IgD-negative memory B cell (primary cell): ENCODE data around the gene ARHGDIB. TPM values are rescaled to one million over a fixed set of nuclear protein-coding genes. Genes with fewer than 3 reads are reported as not detected.

Experiments
- H3K27ac Mint-ChIP-seq, 3 donors: one replicate each; pipeline ENCODE4 v1.8.0; 2020 to 2022; ENCODE audit warnings: mild to moderate bottlenecking in 3 of 3, mixed read lengths in 3 of 3, moderate library complexity in 1 of 3
- H3K27me3 Mint-ChIP-seq: one replicate; pipeline ENCODE4 v1.8.0; 2021; ENCODE audit warnings: mixed read lengths
- H3K36me3 Mint-ChIP-seq: one replicate; pipeline ENCODE4 v1.8.0; 2020; ENCODE audit warnings: mild to moderate bottlenecking, mixed read lengths
- H3K4me1 Mint-ChIP-seq, 3 donors: one replicate each; pipeline ENCODE4 v1.8.0; 2020 to 2022; ENCODE audit warnings: mixed read lengths in 3 of 3, mild to moderate bottlenecking in 1 of 3
- H3K4me3 Mint-ChIP-seq, 4 donors: one replicate each; pipeline ENCODE4 v1.8.0; 2020 to 2022; ENCODE audit warnings: mild to moderate bottlenecking in 4 of 4, mixed read lengths in 4 of 4, moderate library complexity in 3 of 4
- H3K9me3 Mint-ChIP-seq, 3 donors: one replicate each; pipeline ENCODE4 v1.8.0; 2020 to 2021; ENCODE audit warnings: mixed read lengths in 3 of 3, mild to moderate bottlenecking in 1 of 3
- polyA plus RNA-seq: library from polyadenylated mRNA; unstranded; fragments of 300-500 nt; fragmentation: Illumina TruSeq; gene quantifications from one replicate; pipeline ENCODE4 v1.2.3, GENCODE V29; 2021

Gene ARHGDIB
- polyA plus RNA-seq, 1 donor from 2014 or later = 2,289 TPM

DNA sequence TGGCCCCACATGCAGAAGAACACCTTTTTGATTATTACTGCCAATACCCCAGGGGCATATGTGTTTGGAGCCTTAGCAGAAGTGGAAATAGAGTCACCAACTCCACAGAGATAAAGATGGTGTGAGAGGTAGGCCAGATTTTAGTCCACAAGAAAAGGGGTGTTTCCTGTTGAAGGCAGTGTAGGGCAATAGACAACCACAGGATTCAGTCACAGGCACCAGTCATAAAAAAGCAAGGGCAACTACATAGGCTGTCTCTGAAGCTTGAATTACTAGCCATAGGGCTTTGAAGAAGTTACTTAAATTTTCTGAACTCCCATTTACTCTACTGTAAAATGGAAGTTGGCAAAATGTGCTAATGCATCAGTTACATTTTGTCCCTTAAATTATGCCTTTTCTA, 41.9 kb downstream of the ARHGDIB start:
- H3K9me3 Mint-ChIP-seq = peaks cover 0 to 2% (median 0%) of the 10 kb centered on the region in 3 donors
- H3K4me1 Mint-ChIP-seq = peaks cover 3 to 17% (median 10%) of the 10 kb centered on the region in 3 donors
- H3K27me3 Mint-ChIP-seq = no peaks in the 10 kb centered on the region
- peaks cover 16% of the 10 kb centered on the region for H3K36me3 Mint-ChIP-seq
- no peak overlapping the region for H3K4me3 Mint-ChIP-seq
- H3K27ac Mint-ChIP-seq = no peak overlapping the region

DNA sequence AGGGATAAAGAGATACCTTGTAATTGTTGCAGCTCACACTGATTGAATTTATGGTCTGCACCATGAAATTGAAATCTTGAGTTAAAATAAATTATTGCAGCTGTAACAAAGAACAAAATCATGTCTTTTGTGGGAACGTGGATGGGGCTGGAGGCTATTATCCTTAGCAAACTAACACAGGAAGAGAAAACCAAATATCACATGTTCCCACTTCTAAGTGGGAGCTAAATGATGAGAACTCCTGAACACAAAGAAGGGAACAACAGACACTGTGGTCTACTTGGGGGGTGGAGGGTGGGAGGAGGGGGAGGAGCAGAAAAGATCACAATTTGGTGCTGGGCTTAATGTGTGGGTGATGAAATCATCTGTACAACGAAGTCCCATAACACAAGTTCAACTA, 45.7 kb downstream of the ARHGDIB start:
- Mint-ChIP-seq H3K9me3 (peaks cover 0 to 3% (median 0%) of the 10 kb centered on the region in 3 donors), H3K27ac (no peak overlapping the region), H3K4me1 (peaks cover 3 to 11% (median 3%) of the 10 kb centered on the region in 3 donors), H3K27me3 (no peaks in the 10 kb centered on the region), H3K4me3 (no peak overlapping the region), H3K36me3 (peaks cover 25% of the 10 kb centered on the region)

DNA sequence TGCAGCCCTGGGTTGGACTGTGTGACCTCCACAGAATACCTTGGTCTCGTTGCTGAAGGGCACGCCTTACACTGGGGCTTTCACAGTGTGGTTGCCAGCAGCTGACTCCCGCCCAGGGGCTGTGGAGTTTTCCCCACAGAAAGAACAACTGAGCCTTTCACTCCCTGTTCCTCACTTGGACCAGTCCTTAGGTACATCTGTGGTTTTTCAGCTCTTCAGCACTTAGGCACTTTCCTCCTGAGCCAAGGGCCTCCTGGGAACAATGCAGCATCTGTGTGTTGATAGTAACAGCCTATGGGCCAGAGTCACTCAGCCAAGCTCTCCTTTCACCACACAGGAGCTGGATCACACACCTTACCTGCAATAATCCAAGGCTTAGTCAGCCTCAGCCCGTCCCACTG, 48.0 kb downstream of the ARHGDIB start:
- Mint-ChIP-seq H3K27ac (no peak overlapping the region), H3K9me3 (peaks cover 0 to 3% (median 0%) of the 10 kb centered on the region in 3 donors), H3K36me3 (peaks cover 23% of the 10 kb centered on the region)

DNA sequence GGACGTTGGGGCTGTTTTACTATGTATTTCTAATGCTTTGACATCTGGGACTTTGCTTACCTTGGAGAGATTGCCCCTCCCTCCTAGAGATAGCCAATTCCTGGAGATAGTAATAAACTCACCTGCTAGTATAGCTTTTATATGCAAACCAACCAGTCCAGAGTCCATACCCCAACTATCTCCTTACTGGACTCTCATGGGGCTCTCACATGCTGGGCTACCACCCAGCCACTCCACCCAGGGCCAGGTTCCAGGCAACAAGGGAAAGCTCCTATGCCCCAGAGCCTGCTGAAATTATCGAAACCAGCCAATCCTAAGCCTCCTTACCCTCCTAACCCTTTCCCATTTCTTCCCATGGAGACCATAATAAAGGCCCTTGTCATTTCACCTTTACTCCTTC, 50.3 kb downstream of the ARHGDIB start:
- H3K27ac Mint-ChIP-seq = no peak overlapping the region

More for the DNA sequence above, 48.0 kb downstream of the ARHGDIB start:
- Mint-ChIP-seq H3K4me1 (peaks cover 0 to 4% (median 3%) of the 10 kb centered on the region in 3 donors), H3K27me3 (no peaks in the 10 kb centered on the region), H3K4me3 (no peak overlapping the region)

DNA sequence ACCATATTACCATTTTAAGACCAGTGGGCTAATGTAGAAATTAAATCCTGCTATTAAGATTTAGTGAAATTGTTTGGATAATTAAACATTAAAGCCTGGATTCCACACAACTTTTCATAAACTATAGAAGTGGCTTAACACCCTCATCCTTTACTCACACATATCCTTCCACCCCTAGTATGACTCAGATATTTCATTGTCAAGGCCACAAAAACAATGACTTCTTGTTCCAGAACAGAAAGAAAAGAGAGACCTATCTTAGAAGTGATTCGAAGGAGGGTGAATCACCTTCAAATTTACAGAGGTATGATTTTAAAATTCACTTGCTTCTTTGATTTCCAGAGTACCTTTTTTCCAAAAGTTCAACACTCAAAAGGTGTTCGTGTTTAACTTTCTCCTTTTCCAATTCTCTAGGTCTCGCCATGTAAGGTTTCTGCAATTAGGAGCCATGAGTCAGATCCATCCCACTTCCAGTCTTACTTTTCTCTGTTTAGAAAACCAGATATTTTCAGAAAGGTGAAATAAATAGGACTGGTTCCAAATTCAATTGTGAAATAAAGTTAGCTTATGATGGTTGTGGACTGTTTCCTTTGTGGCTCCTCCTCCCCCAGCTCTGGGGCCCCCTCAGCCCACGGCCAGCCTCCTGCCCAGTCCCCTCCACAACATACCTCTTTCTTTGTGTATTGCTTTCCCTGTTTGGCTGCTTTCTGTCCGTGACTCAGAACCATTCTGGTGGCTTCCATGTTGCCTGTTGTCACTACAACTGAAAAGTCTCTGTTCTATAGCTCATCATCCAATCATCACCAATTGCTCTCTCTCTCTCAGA, 51.1 kb downstream of the ARHGDIB start:
- no peaks in the 10 kb centered on the region for H3K27me3 Mint-ChIP-seq
- peaks cover 3 to 5% (median 3%) of the 10 kb centered on the region in 3 donors for H3K4me1 Mint-ChIP-seq
- peaks cover 17% of the 10 kb centered on the region for H3K36me3 Mint-ChIP-seq
- H3K27ac Mint-ChIP-seq = no peak overlapping the region
- no peak overlapping the region for H3K4me3 Mint-ChIP-seq
- H3K9me3 Mint-ChIP-seq = peaks cover 0 to 5% (median 0%) of the 10 kb centered on the region in 3 donors

More for the DNA sequence above, 50.3 kb downstream of the ARHGDIB start:
- Mint-ChIP-seq H3K4me3 (no peak overlapping the region), H3K36me3 (peaks cover 17% of the 10 kb centered on the region), H3K9me3 (peaks cover 0 to 5% (median 0%) of the 10 kb centered on the region in 3 donors), H3K27me3 (no peaks in the 10 kb centered on the region), H3K4me1 (peaks cover 0 to 4% (median 3%) of the 10 kb centered on the region in 3 donors)

DNA sequence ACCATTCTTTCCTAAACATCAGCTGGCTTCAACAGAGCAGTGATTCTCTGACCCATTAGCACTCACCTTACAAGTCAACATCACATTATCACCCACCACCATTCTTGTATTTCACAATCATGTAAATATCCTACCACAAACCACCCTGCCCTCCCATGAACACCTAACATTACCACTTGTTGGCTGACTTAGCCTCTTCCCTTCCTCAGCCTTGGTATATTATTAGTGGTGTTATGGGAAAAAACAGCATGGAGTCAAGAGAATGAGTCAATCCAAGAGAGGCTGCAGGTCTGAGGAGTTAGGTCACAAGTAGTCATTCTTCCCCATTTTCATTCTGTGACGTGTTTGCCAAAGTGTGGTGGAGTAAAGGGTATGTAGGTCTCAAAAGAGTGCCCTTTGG, 53.4 kb downstream of the ARHGDIB start:
- no peak overlapping the region for H3K4me3 Mint-ChIP-seq
- H3K27ac Mint-ChIP-seq = no peak overlapping the region
- peaks cover 8% of the 10 kb centered on the region for H3K36me3 Mint-ChIP-seq
- peaks cover 0 to 5% (median 4%) of the 10 kb centered on the region in 3 donors for H3K4me1 Mint-ChIP-seq
- no peaks in the 10 kb centered on the region for H3K27me3 Mint-ChIP-seq
- peaks cover 0 to 3% (median 0%) of the 10 kb centered on the region in 3 donors for H3K9me3 Mint-ChIP-seq

DNA sequence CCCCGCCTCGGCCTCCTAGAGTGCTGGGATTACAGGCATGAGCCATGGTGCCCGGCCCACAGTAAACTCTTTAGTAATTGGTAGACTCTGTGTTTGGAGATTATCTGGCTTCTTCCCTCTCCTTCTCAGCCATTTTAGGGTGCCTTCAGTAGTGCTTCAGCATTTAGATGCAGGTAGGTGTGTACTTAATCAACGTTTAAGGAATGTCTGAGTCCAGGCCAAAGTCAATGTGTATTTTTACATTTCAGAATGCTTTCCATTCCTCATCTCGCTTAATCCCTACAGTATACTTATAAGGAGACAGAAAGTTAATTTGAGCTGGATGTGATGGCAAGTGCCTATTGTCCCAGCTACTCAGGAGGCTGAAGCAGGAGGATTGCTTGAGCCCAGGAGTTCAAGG, 55.3 kb downstream of the ARHGDIB start:
- Mint-ChIP-seq H3K4me3 (no peak overlapping the region), H3K9me3 (peaks cover 0 to 1% (median 0%) of the 10 kb centered on the region in 3 donors), H3K27me3 (no peaks in the 10 kb centered on the region), H3K4me1 (peaks cover 0 to 5% (median 4%) of the 10 kb centered on the region in 3 donors), H3K27ac (no peak overlapping the region), H3K36me3 (peaks cover 7% of the 10 kb centered on the region)

DNA sequence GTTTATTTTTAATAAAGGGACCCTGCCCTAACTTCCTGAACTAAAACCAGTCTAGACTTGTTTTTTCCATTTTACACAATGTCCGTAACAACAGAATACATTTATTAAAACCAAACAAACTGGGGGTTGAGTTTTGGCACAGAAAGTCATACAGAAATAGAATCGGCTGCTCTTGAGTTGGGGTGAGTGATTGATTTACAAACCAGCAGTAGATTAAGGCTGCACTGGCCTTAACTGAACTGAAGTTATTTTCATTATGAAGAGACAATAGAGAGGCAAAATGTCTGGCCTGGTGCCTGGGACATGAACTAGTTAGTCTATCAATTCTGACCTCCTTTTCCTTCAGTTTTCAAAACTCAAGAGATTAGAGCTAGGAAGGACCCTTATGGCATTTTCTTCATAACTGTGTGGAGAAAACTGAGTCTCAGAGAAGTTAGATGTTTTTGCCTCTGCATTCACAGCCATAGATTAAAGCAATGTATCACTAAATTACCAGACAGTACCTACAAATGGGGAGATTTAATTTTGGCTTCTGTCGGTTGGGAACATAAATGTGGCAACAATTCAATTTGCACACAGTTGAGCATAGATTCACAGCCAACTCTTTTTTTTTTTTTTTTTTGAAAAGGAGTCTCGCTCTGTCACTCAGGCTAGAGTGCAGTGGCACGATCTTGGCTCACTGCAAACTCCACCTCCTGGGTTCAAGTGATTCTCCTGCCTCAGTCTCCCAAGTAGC, 56.0 kb downstream of the ARHGDIB start:
- H3K4me1 Mint-ChIP-seq = peaks cover 0 to 5% (median 4%) of the 10 kb centered on the region in 3 donors
- peaks cover 7% of the 10 kb centered on the region for H3K36me3 Mint-ChIP-seq
- no peaks in the 10 kb centered on the region for H3K27me3 Mint-ChIP-seq
- no peak overlapping the region for H3K4me3 Mint-ChIP-seq
- H3K9me3 Mint-ChIP-seq = peaks cover 0 to 1% (median 0%) of the 10 kb centered on the region in 3 donors
- peak overlapping the region in 1 of 3 donors; percentile 17 for H3K27ac Mint-ChIP-seq

DNA sequence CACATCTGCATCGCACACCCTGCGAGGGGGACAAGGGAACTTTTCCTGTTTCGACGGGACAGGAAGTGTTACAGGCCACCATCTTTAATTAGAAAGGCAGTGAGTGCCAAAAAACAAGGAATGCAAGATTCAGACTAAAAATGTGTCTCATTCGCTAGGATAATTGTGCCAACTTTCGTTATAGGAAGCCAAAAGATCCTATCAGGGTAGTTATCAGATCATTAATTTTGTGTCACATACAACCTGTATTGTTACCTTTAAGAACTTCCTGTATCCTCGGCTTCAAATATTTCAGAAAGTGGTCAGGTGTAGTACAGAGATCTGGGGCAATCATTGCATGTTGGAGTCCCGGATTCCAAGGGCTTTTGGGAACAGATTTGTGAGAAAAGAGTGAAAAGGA, 56.5 kb downstream of the ARHGDIB start:
- H3K9me3 Mint-ChIP-seq = peaks cover 0 to 1% (median 0%) of the 10 kb centered on the region in 3 donors
- no peaks in the 10 kb centered on the region for H3K27me3 Mint-ChIP-seq
- H3K36me3 Mint-ChIP-seq = peaks cover 7% of the 10 kb centered on the region
- H3K4me1 Mint-ChIP-seq = peaks cover 0 to 5% (median 4%) of the 10 kb centered on the region in 3 donors
- H3K27ac Mint-ChIP-seq = no peak overlapping the region
- H3K4me3 Mint-ChIP-seq = no peak overlapping the region

DNA sequence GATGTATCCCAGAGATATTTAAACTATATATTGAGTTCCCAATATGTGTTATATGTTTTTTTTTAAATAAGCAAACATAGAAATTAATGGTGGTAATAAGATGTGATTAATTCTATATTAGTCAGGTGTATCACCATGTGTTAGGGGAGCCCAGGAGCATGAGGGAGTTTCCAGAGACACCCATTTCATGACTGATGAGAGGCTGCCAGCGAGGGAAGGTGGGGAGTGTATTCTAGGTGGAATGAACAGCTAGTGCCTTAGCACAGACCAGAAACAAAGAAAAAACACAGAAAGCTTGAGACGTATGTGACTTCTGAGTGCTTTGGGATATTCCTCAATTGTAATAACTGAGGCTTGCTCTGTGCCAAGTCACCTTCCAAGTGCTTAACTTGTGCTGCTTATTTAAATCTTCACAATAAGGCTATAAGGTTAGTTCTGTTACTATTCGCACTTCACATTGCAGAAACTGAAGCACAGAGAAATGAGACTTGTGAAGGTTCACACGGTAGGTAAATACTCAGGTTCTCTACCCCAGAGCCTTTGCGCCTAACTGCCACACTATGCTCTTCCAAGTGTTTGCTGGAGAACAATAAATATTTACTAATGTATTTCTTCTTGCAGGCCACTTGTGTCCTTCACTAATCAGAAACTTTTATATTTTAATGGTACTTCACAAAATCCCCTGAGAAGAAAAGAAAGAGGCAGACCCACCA, 57.9 kb downstream of the ARHGDIB start:
- peak overlapping the region in 1 of 3 donors; percentile 71 for H3K27ac Mint-ChIP-seq
- peaks cover 0 to 5% (median 4%) of the 10 kb centered on the region in 3 donors for H3K4me1 Mint-ChIP-seq

DNA sequence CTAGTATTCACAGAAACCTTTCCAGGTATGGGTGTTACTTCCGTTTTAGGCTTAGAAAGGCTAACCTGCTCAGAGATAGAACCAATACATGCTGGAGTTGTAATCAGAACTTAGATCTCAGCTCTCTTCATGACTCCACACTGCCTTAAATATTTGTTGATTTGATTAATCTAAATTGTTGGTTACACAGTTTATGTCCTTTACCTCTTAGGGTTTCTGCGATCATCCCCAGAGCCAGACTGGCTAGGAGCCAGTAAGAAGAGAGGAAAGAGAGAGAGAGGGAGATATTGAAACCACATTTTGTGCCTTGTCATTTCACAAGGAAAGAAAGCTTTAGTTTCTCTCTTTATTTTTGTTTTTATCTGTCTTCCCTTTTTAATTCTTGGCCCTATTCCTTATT, 58.9 kb downstream of the ARHGDIB start:
- H3K4me1 Mint-ChIP-seq = peaks cover 0 to 5% (median 4%) of the 10 kb centered on the region in 3 donors
- H3K4me3 Mint-ChIP-seq = no peak overlapping the region
- H3K36me3 Mint-ChIP-seq = peaks cover 7% of the 10 kb centered on the region
- no peaks in the 10 kb centered on the region for H3K9me3 Mint-ChIP-seq
- H3K27me3 Mint-ChIP-seq = no peaks in the 10 kb centered on the region
- no peak overlapping the region for H3K27ac Mint-ChIP-seq

More for the DNA sequence above, 57.9 kb downstream of the ARHGDIB start:
- H3K27me3 Mint-ChIP-seq = no peaks in the 10 kb centered on the region
- peaks cover 0 to 1% (median 0%) of the 10 kb centered on the region in 3 donors for H3K9me3 Mint-ChIP-seq
- H3K4me3 Mint-ChIP-seq = no peak overlapping the region
- peaks cover 7% of the 10 kb centered on the region for H3K36me3 Mint-ChIP-seq

DNA sequence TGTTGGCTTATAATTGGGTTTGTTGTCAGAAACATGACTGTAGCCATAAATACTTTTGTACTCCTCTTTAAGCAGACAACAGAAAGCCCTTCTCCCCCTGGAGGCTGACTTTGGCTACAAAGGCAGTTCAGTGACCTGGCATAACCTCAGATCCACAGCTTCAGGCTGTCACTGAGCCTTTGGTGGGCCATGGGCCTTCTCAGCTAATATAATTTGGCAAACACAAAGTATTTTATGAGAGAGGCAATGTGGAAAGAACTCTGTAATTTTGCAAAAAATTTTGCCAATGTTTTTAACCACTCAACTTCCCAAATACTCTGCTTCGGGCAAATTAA, 60.2 kb downstream of the ARHGDIB start:
- Mint-ChIP-seq H3K4me1 (peaks cover 0 to 5% (median 4%) of the 10 kb centered on the region in 3 donors), H3K4me3 (no peak overlapping the region), H3K9me3 (no peaks in the 10 kb centered on the region), H3K27me3 (no peaks in the 10 kb centered on the region), H3K36me3 (peaks cover 1% of the 10 kb centered on the region), H3K27ac (no peak overlapping the region)

DNA sequence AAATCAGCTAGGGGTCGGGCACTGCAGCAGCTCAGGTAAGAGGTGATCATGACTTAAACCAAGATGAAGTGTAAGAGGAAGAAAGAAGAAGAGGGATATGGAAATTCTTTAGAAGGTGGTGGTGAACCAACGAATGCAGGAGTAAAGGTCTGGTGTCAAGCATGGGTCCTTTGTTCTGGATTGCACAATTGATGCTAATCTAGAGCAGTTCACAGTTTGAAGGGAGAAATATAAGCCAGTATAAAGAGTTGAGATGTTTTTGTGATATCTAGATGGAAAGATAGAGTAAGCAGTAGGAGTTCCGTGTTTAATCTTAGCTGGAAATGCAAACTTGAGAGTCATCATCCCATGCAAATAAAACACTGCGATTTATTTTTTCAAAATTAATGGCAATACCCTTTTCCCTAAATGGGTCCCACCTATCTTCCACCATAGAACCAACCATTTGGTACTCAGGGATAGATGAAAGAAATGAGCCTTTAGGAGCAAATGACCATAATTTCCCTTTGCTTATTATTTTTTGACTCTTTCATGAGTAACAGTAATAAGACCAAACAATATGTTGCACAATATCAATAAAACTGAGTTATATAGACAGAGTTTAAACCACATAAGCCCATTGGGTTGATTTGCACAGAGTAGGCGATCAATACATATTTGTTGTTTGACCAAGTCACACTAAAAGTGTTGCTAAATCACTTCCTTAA, 60.7 kb downstream of the ARHGDIB start:
- Mint-ChIP-seq H3K36me3 (peaks cover 1% of the 10 kb centered on the region), H3K4me1 (peaks cover 0 to 5% (median 4%) of the 10 kb centered on the region in 3 donors), H3K27ac (no peak overlapping the region), H3K9me3 (no peaks in the 10 kb centered on the region), H3K27me3 (no peaks in the 10 kb centered on the region), H3K4me3 (no peak overlapping the region)

DNA sequence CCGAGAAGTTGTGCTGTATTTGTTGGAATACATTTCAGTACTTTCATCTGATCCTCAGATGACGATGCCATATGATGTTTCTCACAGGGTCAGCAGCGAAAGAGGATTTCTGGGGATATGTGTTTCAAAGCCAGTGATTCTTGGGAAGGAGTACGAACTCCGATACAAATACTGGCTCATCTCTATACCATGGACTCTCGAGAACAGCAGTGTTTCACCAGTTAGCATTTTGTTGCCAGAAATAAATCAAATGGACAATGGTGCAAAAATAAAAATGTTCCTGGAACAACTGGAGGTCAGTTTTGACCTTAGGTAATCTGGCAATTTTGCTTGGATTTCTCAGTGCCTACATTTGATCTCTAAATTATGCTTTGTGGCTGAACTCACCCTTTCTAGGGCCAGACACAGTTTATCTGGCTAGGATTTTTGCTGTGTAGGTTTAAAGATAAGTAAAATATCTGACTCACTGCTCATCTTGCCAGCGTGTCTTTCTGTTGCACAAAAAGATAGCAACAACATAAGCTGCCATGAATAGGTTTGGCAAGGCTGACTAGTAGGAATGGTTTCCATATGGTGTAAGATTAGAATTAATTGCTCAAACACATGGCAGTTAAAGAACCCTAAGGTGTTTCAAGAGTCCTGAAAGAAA, 64.8 kb downstream of the ARHGDIB start:
- H3K27ac Mint-ChIP-seq = no peak overlapping the region
- H3K36me3 Mint-ChIP-seq = peaks cover 1% of the 10 kb centered on the region
- H3K9me3 Mint-ChIP-seq = no peaks in the 10 kb centered on the region
- H3K4me1 Mint-ChIP-seq = no peaks in the 10 kb centered on the region
- H3K27me3 Mint-ChIP-seq = no peaks in the 10 kb centered on the region
- no peak overlapping the region for H3K4me3 Mint-ChIP-seq
